Adrenal gland (tissue), 19 donors: ENCODE data around the gene COQ2. TPM values are rescaled to one million over a fixed set of nuclear protein-coding genes. Genes with fewer than 3 reads are reported as not detected.

Experiments
- DNase-seq, 7 donors: peaks; one replicate each; pipeline ENCODE4 v3.0.0-alpha.2; 2019 to 2020
- H3K27ac ChIP-seq, 5 donors: fragments of 200-600 bp; sonication (generic) in 4 of 5; 1 replicate in 3 of 5; 2 replicates in 2 of 5; pipeline versions ENCODE4 v1.5.1 to v1.8.0; 2016 to 2020; ENCODE audit warnings: mild to moderate bottlenecking in 1 of 5
- H3K27me3 ChIP-seq: fragments of 200-600 bp; 2 replicates; pipeline ENCODE4 v1.8.0; 2021
- H3K36me3 ChIP-seq, 2 donors: fragments of 200-600 bp; replicated peaks in 1 of 2; 1 replicate in 1 of 2; 2 replicates in 1 of 2; pipeline versions ENCODE4 v1.5.1 to v1.8.0; 2018 to 2022
- H3K4me1 ChIP-seq, 2 donors: fragments of 200-600 bp; replicated peaks in 1 of 2; 1 replicate in 1 of 2; 2 replicates in 1 of 2; pipeline versions ENCODE4 v1.5.1 to v1.8.0; 2018 to 2021
- H3K4me3 ChIP-seq, 4 donors: fragments of 200-600 bp; sonication (generic) in 3 of 4; one replicate each; pipeline ENCODE4 v1.5.1; 2016 to 2018
- H3K9me3 ChIP-seq, 3 donors: fragments of 200-600 bp; sonication (generic) in 1 of 3; replicated peaks in 1 of 3; 1 replicate in 2 of 3; 2 replicates in 1 of 3; pipeline versions ENCODE4 v1.5.1 to v1.8.0; 2016 to 2021
- CTCF ChIP-seq, 6 experiments: fragments of 450-650 bp in 4 of 6; fragments of 200-600 bp in 2 of 6; sonication (generic) in 1 of 6; IDR thresholded peaks; 1 replicate in 5 of 6; 2 replicates in 1 of 6; pipeline versions ENCODE4 v1.5.1 to v1.8.0; 2016 to 2021; ENCODE audit warnings: antibody characterized with exemption in 6 of 6, mild to moderate bottlenecking in 2 of 6, moderate library complexity in 1 of 6
- POLR2A ChIP-seq, 2 donors: fragments of 450-650 bp; IDR thresholded peaks; one replicate each; pipeline ENCODE4 v1.6.1; 2017; ENCODE audit warnings: antibody characterized with exemption in 2 of 2, mild to moderate bottlenecking in 2 of 2, moderate library complexity in 1 of 2
- WGBS, 4 donors: extraction: QIAGEN DNeasy Blood & Tissue Kit in 2 of 4; methylation state at CpG; one replicate each; pipeline versions ENCODE4 v1.1.5 to v1.1.7; 2013 to 2017; 5-methylcytosine and 5-hydroxymethylcytosine counted together
- intact Hi-C, 2 donors: fragments of 100-400 bp; cut with DNase I; formaldehyde crosslinking; loops; one replicate each; pipeline versions ENCODE4 v1.14.1 to v1.15.0; 2022 to 2023
- long read RNA-seq, 10 donors: library from polyadenylated mRNA in 3 of 10; unstranded in 2 of 10; stranded (forward) in 1 of 10; transcript quantifications; one replicate each; pipeline ENCODE4 v2.0.0 and lab custom pipeline, GENCODE V29; 2021 to 2026
- polyA plus RNA-seq, 3 donors: library from polyadenylated mRNA; stranded (reverse); fragments of 200-250 nt in 2 of 3; fragments of 350-450 nt in 1 of 3; fragmentation: Illumina TruSeq in 1 of 3; extraction: RNeasy Lipid Tissue Mini Kit (QIAGEN cat#74804) in 1 of 3; gene quantifications; one replicate each; pipeline ENCODE4 v1.2.3, GENCODE V29; 2013 to 2014
- total RNA-seq, 9 donors: library from RNA; depleted of rRNA in 4 of 9; stranded (reverse); fragments of >200 nt in 4 of 9; fragments of 120-200 nt in 1 of 9; fragmentation: NEBNext Ultra II Directional in 1 of 9; extraction: Animal tissue kit (Norgen Biotek cat#: 25700) in 1 of 9; gene quantifications; one replicate each; pipeline versions ENCODE4 v1.1.0 to v1.2.4, GENCODE V29; 2013 to 2023
- donor health status: healthy with polysubstance abuse.
- donor health status: Bipolar disorder and iron deficiency.
- donor health status: DM: yes; HTN: yes; CAD: no.
- donor health status: DM: no; HTN: no; CAD: no.
- donor health status: DM: no; HTN: no; CAD: no.
- donor health status: DM: yes; HTN: yes; CAD: no.

Gene COQ2
- total RNA-seq (10 to 100 TPM; 25.3 to 73.9 (median 32.4) TPM), polyA plus RNA-seq (10 to 100 TPM; 10.5 to 35.0 (median 19.4) TPM)
- long read RNA-seq, donor 1, transcript COQ2-206 (7 exons, 1,641 nt), result major isoform, 16 of 29 reads
- long read RNA-seq, donor 1, partial matches to known transcripts, result 12 of 29 reads
- long read RNA-seq, donor 1, other reads (novel, unspliced or antisense), result 0 of 29 reads
- long read RNA-seq, donor 2, transcript COQ2-206 (7 exons, 1,641 nt), result major isoform, 5 of 15 reads
- long read RNA-seq, donor 2, partial matches to known transcripts, result 10 of 15 reads
- long read RNA-seq, donor 2, other reads (novel, unspliced or antisense), result 0 of 15 reads
- long read RNA-seq, donor 3, transcript COQ2-206 (7 exons, 1,641 nt), result major isoform, 11 of 11 reads
- long read RNA-seq, donor 3, partial matches to known transcripts, result 0 of 11 reads
- long read RNA-seq, donor 3, other reads (novel, unspliced or antisense), result 0 of 11 reads
- long read RNA-seq, donor 4, transcript COQ2-206 (7 exons, 1,641 nt), result major isoform, 47 of 52 reads
- long read RNA-seq, donor 4, partial matches to known transcripts, result 1 of 52 reads
- long read RNA-seq, donor 4, other reads (novel, unspliced or antisense), result 3 of 52 reads
- long read RNA-seq, donor 5, transcript COQ2-206 (7 exons, 1,641 nt), result major isoform, 59 of 68 reads
- long read RNA-seq, donor 5, partial matches to known transcripts, result 1 of 68 reads
- long read RNA-seq, donor 5, other reads (novel, unspliced or antisense), result 4 of 68 reads
- long read RNA-seq, donor 6, transcript COQ2-206 (7 exons, 1,641 nt), result major isoform, 22 of 26 reads
- long read RNA-seq, donor 6, partial matches to known transcripts, result 2 of 26 reads
- long read RNA-seq, donor 6, other reads (novel, unspliced or antisense), result 2 of 26 reads
- long read RNA-seq, donor 7, partial matches to known transcripts, result 8 of 12 reads
- long read RNA-seq, donor 7, other reads (novel, unspliced or antisense), result 0 of 12 reads
- long read RNA-seq, donor 8, transcript COQ2-206 (7 exons, 1,641 nt), result major isoform, 14 of 34 reads
- long read RNA-seq, donor 8, partial matches to known transcripts, result 20 of 34 reads
- long read RNA-seq, donor 8, other reads (novel, unspliced or antisense), result 0 of 34 reads
- long read RNA-seq, donor 9, transcript COQ2-206 (7 exons, 1,641 nt), result major isoform, 16 of 23 reads
- long read RNA-seq, donor 9, partial matches to known transcripts, result 7 of 23 reads
- long read RNA-seq, donor 9, other reads (novel, unspliced or antisense), result 0 of 23 reads
- long read RNA-seq, donor 10, transcript COQ2-206 (7 exons, 1,641 nt), result major isoform, 5 of 18 reads
- long read RNA-seq, donor 10, partial matches to known transcripts, result 13 of 18 reads
- long read RNA-seq, donor 10, other reads (novel, unspliced or antisense), result 0 of 18 reads

GRCh38 chr4:83284193-83285054, at the start of gene COQ2:
Gene COQ2 (minus strand): TSS chr4:83284798. CDS start chr4:83284764, 34 bp downstream.
- Histone ChIP-seq H3K4me3 (peak within 1 kb of the TSS; percentile 45 to 89 (median 66)), H3K4me1 (peaks cover 5 to 30% of the 10 kb centered on the region in 2 donors), H3K36me3 (no peaks in the 10 kb centered on the region), H3K27me3 (no peaks in the 10 kb centered on the region), H3K27ac (peak within 1 kb of the TSS; percentile 93 to 100 (median 94)), H3K9me3 (no peaks in the 10 kb centered on the region)
- DNase-seq, result peak; percentile 96 to 98 (median 98)
- TF ChIP-seq POLR2A (IDR thresholded peaks at IDR 0.05) (peak; percentile 81 to 96), CTCF (IDR thresholded peaks at IDR 0.05) (peak in 4 of 6 experiments; percentile 9 to 73 (median 50))
- 0% methylated on average over 15 to 76 of the region's 76 CpGs for WGBS, 4 donors
- intact Hi-C loops, result loop anchor here in 1 of 2 donors (5.0 kb wide), 1 partner anchor 52 kb away; no protein-coding TSS in a partner anchor

- no peak overlapping the region for H3K27ac ChIP-seq
- H3K4me1 ChIP-seq, result peaks cover 0 to 15% of the 10 kb centered on the region in 2 donors
- DNase-seq, result no peak
- H3K4me3 ChIP-seq, result no peak overlapping the region
- intact Hi-C loops, result no loop called here
- TF ChIP-seq POLR2A (IDR thresholded peaks at IDR 0.05) (no peak), CTCF (IDR thresholded peaks at IDR 0.05) (no peak)
- no peaks in the 10 kb centered on the region for H3K9me3 ChIP-seq
- WGBS, 4 donors, result 64 to 90% (median 76%) methylated on average over 3 of the region's 3 CpGs
- H3K36me3 ChIP-seq, result no peaks in the 10 kb centered on the region
- no peaks in the 10 kb centered on the region for H3K27me3 ChIP-seq
Measured at GRCh38 chr4:83331956-83332355, 47.4 kb upstream of the COQ2 start.

- Histone ChIP-seq H3K27ac (no peak overlapping the region), H3K9me3 (no peaks in the 10 kb centered on the region), H3K4me3 (no peak overlapping the region), H3K27me3 (no peaks in the 10 kb centered on the region), H3K36me3 (no peaks in the 10 kb centered on the region), H3K4me1 (peaks cover 0 to 7% of the 10 kb centered on the region in 2 donors)
- peak in 1 of 7 donors; percentile 16 for DNase-seq
- no peak for TF ChIP-seq CTCF (IDR thresholded peaks at IDR 0.05)
- intact Hi-C loops, result no loop called here
- WGBS, 4 donors, result 61 to 80% (median 75%) methylated on average over 5 of the region's 5 CpGs
Measured at GRCh38 chr4:83329521-83330110, 45.0 kb upstream of the COQ2 start.
